SH-SY5Y (cell line): ENCODE measurements around the gene RPS6KB2.

Experiments
- GATA2 ChIP-seq: IDR thresholded peaks from 2 replicates; pipeline ENCODE4 v1.6.1; 2011; ENCODE audit warnings: mild to moderate bottlenecking, low read depth, low read length
- GATA3 ChIP-seq: IDR thresholded peaks from 2 replicates; pipeline ENCODE4 v1.6.1; 2011; ENCODE audit warnings: low read depth, mild to moderate bottlenecking, low read length, moderate library complexity

DNA sequence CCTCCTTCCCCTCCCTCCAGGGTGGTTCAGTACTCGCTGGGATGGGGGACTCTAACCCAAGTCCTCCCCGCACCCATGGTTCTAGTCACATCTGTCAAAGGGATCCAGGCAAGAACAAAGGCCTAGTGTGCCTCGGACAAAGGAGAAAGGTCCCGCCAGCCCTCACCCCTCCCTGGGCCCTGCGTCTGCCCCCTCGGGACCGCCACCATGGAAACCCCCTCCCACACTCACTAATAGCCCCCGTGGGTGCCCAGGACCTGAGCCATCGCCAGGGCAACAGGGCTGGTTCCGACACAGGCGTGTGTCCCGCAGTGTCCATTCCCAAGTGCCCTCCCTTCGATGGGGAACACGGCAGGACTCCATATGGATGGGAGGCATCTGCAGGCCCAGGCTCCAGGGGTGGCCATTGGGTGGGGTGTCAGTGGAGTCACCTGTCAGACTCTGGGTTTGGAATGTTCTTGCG, 17.9 kb upstream of the RPS6KB2 start:
- TF ChIP-seq GATA3 (no peak), GATA2 (no peak)
